Cardiac septum (tissue), 1 donor: ENCODE measurements around the gene VEZF1. TPM values are rescaled to one million over a fixed set of nuclear protein-coding genes. Genes with fewer than 3 reads are reported as not detected.

Experiments
- total RNA-seq: library from RNA; stranded (reverse); fragmentation: NEBNext Ultra II Directional; extraction: Animal tissue kit (Norgen Biotek cat#: 25700); gene quantifications from one replicate; pipeline ENCODE4 v1.2.1, GENCODE V29; 2021
- donor health status: DM: no; HTN: no; CAD: no.

The VEZF1 gene
- total RNA-seq, 1 donor from 2014 or later, result 55.3 TPM

Other genes starting within 250 kb of the VEZF1 start
- not detected for gene CCDC182, start 243.0 kb downstream of the VEZF1 start, total RNA-seq
- 59.6 TPM for gene MRPS23, start 138.2 kb downstream of the VEZF1 start, total RNA-seq
- 46.6 TPM for gene CUEDC1, start 32.8 kb downstream of the VEZF1 start, total RNA-seq
- gene SRSF1, start 19.0 kb upstream of the VEZF1 start, total RNA-seq, result 105 TPM
- gene DYNLL2, start 95.2 kb upstream of the VEZF1 start, total RNA-seq, result 79.4 TPM
- gene OR4D1, start 160.1 kb upstream of the VEZF1 start, total RNA-seq, result not detected
- not detected for gene OR4D2, start 178.7 kb upstream of the VEZF1 start, total RNA-seq
- gene EPX, start 204.5 kb upstream of the VEZF1 start, total RNA-seq, result not detected
- 9.3 TPM for gene MKS1, start 231.0 kb upstream of the VEZF1 start, total RNA-seq